H1 (cell line): ENCODE results near the gene LRRC4C.

ENCODE experiments used
- CTCF ChIP-seq, 3 experiments: IDR thresholded peaks; 1 replicate in 2 of 3; 2 replicates in 1 of 3; pipeline versions ENCODE4 v1.5.1 to v1.6.1; 2011; ENCODE audit warnings: low read length in 3 of 3, mild to moderate bottlenecking in 3 of 3, inconsistent platforms in 2 of 3, low read depth in 1 of 3, moderate library complexity in 1 of 3; ENCODE audit not compliant: insufficient read depth in 1 of 3; ENCODE audit errors: control extremely low read depth in 1 of 3
- POLR2A ChIP-seq, 2 experiments: IDR thresholded peaks; 1 replicate in 1 of 2; 2 replicates in 1 of 2; pipeline ENCODE4 v1.6.1; 2011; ENCODE audit warnings: low read depth in 2 of 2, low read length in 2 of 2, mild to moderate bottlenecking in 2 of 2; ENCODE audit errors: control extremely low read depth in 1 of 2

GRCh38 chr11:40376331-40376730 lies 1083.1 kb downstream of the LRRC4C start:
- no peak for TF ChIP-seq POLR2A (IDR thresholded peaks at IDR 0.05; ENCODE audit: control extremely low read depth in 1 of 2, low read depth in 2 of 2, low read length in 2 of 2)
- no peak for TF ChIP-seq CTCF (IDR thresholded peaks at IDR 0.05; ENCODE audit: control extremely low read depth in 1 of 3, insufficient read depth in 1 of 3, low read depth in 1 of 3, low read length in 3 of 3)
